ENCODE results near the gene NDUFV1. TPM values are rescaled to one million over a fixed set of nuclear protein-coding genes. Genes with fewer than 3 reads are reported as not detected.

Gene NDUFV1
- total and polyA plus RNA-seq, 9 of the 15 experiments (the other 6 are each of a cell fraction or from before 2014, with no cell fraction given): 10.8 to 423 (median 209) TPM

GRCh38 chr11:67572747-67573419, 33.9 kb upstream of the NDUFV1 start (continued):
- TF ChIP-seq SMARCC2 (IDR thresholded peaks at IDR 0.05; ENCODE audit: low read depth): peak; percentile 64; the same call in 1 of the 2 replicates
- no peak for TF ChIP-seq SIN3A (IDR thresholded peaks at IDR 0.05; ENCODE audit: borderline replicate concordance in 2 of 2, control insufficient read depth in 1 of 2, low read depth in 2 of 2, low read length in 2 of 2)

GRCh38 chr11:67574938-67575337, 31.8 kb upstream of the NDUFV1 start:
- ChIA-PET CTCF (ENCODE audit: low intra/inter-chr PET ratio) (interaction anchor here (0.6 kb wide), 1 partner anchor 58 kb away, joined by 3 read pairs; no protein-coding TSS in a partner anchor), POLR2A (interaction anchor here (1.5 kb wide), 1 partner anchor 19 kb away, joined by 3 read pairs; no protein-coding TSS in a partner anchor)
- Histone ChIP-seq H3K4me3 (no peak overlapping the region), H3K9me1 (ENCODE audit: control insufficient read depth, insufficient read depth, low read length) (no peaks in the 10 kb centered on the region), H3K36me3 (ENCODE audit: control insufficient read depth, insufficient read depth, low read length) (no peaks in the 10 kb centered on the region), H3K4me1 (replicated peaks in 1 of 2; ENCODE audit: control insufficient read depth in 2 of 2, insufficient read depth in 2 of 2, low read length in 2 of 2) (peaks cover 25 to 31% of the 10 kb centered on the region in 2 experiments), H3K9ac (ENCODE audit: insufficient read depth in 1 of 2, low read depth in 2 of 2, low read length in 2 of 2) (no peak overlapping the region), H3K79me2 (ENCODE audit: control insufficient read depth, insufficient read depth, low read length) (no peaks in the 10 kb centered on the region), H4K20me1 (replicated peaks; ENCODE audit: control insufficient read depth, insufficient read depth, low read length) (no peaks in the 10 kb centered on the region), H3K4me2 (ENCODE audit: insufficient read depth, low read length) (no peak overlapping the region), H2AFZ (ENCODE audit: low read depth, low read length) (no peak overlapping the region), H3K27ac (ENCODE audit: extremely low read depth, low read depth, low read length) (no peak overlapping the region), H3K27me3 (ENCODE audit: control insufficient read depth in 2 of 2, insufficient read depth in 2 of 2, low read length in 2 of 2) (no peaks in the 10 kb centered on the region), H3K9me3 (replicated peaks; ENCODE audit: control insufficient read depth, insufficient read depth, low read depth, low read length) (no peaks in the 10 kb centered on the region)
- 56% methylated on average over 3 of the region's 3 CpGs for WGBS (ENCODE audit: insufficient coverage, low coverage, missing lambda C conversion rate)
- in situ Hi-C loops (cut with MboI): loop anchor here (5.0 kb wide), 1 partner anchor 77 kb away; the partner anchor contains the start of gene ACY3
- TF ChIP-seq ARNT (IDR thresholded peaks at IDR 0.05): no peak
- no peak for TF ChIP-seq ZNF23 (CRISPR knock-in tag; IDR thresholded peaks at IDR 0.05)
- no peak for TF ChIP-seq ZNF133 (CRISPR knock-in tag; IDR thresholded peaks at IDR 0.05)
- TF ChIP-seq ZNF436 (CRISPR knock-in tag; IDR thresholded peaks at IDR 0.05): no peak
- TF ChIP-seq ZNF589 (CRISPR knock-in tag; IDR thresholded peaks at IDR 0.05; ENCODE audit: low read depth): no peak
- no peak for TF ChIP-seq ZNF175 (CRISPR knock-in tag; IDR thresholded peaks at IDR 0.05; ENCODE audit: low read depth)
- TF ChIP-seq ZNF197 (CRISPR knock-in tag; IDR thresholded peaks at IDR 0.05; ENCODE audit: low read depth): no peak
- TF ChIP-seq RBFOX2 (IDR thresholded peaks at IDR 0.05; ENCODE audit: low read depth, low read length): no peak
- TF ChIP-seq ZNF217 (CRISPR knock-in tag; IDR thresholded peaks at IDR 0.05): no peak
- TF ChIP-seq HSF4 (CRISPR knock-in tag; IDR thresholded peaks at IDR 0.05; ENCODE audit: borderline replicate concordance): no peak
- TF ChIP-seq MBD1 (CRISPR knock-in tag; IDR thresholded peaks at IDR 0.05): no peak
- TF ChIP-seq BRF1 (IDR thresholded peaks at IDR 0.05; ENCODE audit: borderline replicate concordance, extremely low read depth, insufficient read length): no peak
- TF ChIP-seq PRPF4 (IDR thresholded peaks at IDR 0.05; ENCODE audit: insufficient read depth, low read depth, low read length, poor library complexity, severe bottlenecking): no peak
- no peak for TF ChIP-seq KDM4B (IDR thresholded peaks at IDR 0.05; ENCODE audit: borderline replicate concordance in 2 of 2, low read depth in 1 of 2)
- TF ChIP-seq KLF6 (CRISPR knock-in tag; IDR thresholded peaks at IDR 0.05; ENCODE audit: borderline replicate concordance): no peak
- no peak for TF ChIP-seq ZFX (CRISPR knock-in tag; IDR thresholded peaks at IDR 0.05)
- no peak for TF ChIP-seq KLF10 (CRISPR knock-in tag; IDR thresholded peaks at IDR 0.05)
- BruUV-seq (replicated peaks): no TSS peak
- intact Hi-C loops (cut with micrococcal nuclease): loop anchor here (5.0 kb wide), 3 partner anchors 32 to 82 kb away; partner anchors contain the start of gene NDUFV1
- FAIRE-seq: no peak
- ATAC-seq: no peak
- no peak for DNase-seq (ENCODE audit: extremely low read depth in 1 of 4, low spot score in 3 of 4)
